Tibial nerve (tissue), 4 donors: ENCODE measurements around the gene CEP290.

Experiments used
- EP300 ChIP-seq, 2 donors: sonication (generic); formaldehyde crosslinking; IDR thresholded peaks; one replicate each; pipeline ENCODE4 v1.6.1; 2017; ENCODE audit warnings: antibody characterized with exemption in 2 of 2, mild to moderate bottlenecking in 1 of 2
- POLR2A ChIP-seq, 2 donors: fragments of 450-650 bp; IDR thresholded peaks; one replicate each; pipeline ENCODE4 v1.6.1; 2017; ENCODE audit warnings: antibody characterized with exemption in 2 of 2, mild to moderate bottlenecking in 2 of 2, moderate library complexity in 2 of 2
- TF ChIP-seq, protein P1 (sequence below), 5 experiments: fragments of 200-600 bp in 3 of 5; fragments of 450-650 bp in 2 of 5; sonication (generic) in 3 of 5; IDR thresholded peaks; one replicate each; pipeline ENCODE4 v1.5.1; 2016 to 2019; ENCODE audit warnings: antibody characterized with exemption in 5 of 5, mild to moderate bottlenecking in 3 of 5, moderate library complexity in 2 of 5

DNA sequence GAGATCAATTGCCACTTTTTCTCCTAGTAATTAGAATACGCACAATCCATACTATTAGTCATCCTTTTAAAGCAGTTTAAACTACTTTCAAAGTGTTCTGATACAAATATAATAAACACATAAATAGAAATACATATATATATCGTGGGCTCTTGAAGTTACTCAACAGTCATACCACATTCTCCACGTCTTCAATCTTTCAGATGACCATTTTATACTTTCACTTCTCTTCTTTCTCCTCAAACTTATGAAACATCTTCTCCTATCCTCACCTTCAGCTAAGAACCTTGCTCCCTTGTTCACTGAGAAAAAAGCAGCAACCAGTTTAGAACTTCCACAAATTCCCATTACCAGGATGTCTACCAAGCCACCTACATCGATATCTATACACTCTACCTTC is 19.2 kb downstream of the CEP290 start:
- TF ChIP-seq, protein P1, sequence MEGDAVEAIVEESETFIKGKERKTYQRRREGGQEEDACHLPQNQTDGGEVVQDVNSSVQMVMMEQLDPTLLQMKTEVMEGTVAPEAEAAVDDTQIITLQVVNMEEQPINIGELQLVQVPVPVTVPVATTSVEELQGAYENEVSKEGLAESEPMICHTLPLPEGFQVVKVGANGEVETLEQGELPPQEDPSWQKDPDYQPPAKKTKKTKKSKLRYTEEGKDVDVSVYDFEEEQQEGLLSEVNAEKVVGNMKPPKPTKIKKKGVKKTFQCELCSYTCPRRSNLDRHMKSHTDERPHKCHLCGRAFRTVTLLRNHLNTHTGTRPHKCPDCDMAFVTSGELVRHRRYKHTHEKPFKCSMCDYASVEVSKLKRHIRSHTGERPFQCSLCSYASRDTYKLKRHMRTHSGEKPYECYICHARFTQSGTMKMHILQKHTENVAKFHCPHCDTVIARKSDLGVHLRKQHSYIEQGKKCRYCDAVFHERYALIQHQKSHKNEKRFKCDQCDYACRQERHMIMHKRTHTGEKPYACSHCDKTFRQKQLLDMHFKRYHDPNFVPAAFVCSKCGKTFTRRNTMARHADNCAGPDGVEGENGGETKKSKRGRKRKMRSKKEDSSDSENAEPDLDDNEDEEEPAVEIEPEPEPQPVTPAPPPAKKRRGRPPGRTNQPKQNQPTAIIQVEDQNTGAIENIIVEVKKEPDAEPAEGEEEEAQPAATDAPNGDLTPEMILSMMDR (IDR thresholded peaks at IDR 0.05), result no peak
- TF ChIP-seq POLR2A (IDR thresholded peaks at IDR 0.05), result no peak
- no peak for TF ChIP-seq EP300 (IDR thresholded peaks at IDR 0.05)
